ENCODE data around the gene ST3GAL3.

The ST3GAL3 gene

DNA sequence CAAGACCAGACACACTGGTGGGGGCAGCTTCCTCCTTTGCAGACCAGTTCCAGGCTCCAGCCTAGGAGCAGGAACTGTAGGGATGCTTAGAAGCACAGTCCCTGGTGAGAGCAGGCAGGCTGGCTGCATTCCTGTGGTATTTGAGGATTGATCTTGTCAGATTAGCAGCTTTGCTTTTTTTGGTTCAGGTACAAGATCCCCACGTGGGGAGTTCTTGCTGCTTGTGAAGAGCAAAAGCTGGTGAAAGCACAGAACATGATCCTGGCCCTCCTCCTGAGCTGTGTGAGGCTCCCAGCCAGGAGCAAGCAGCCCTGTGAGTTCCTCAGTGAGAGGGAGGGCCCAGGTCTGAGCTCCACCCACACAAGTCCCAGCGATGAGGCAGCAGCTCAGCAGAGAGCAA is 151.0 kb downstream of the ST3GAL3 start:
- Histone ChIP-seq H3K4me3 (ENCODE audit: insufficient read length, low read depth) (no peak overlapping the region), H3K27me3 (ENCODE audit: insufficient read depth, insufficient read length) (no peaks in the 10 kb centered on the region), H3K4me1 (ENCODE audit: insufficient read depth, insufficient read length) (peaks cover 9% of the 10 kb centered on the region), H3K36me3 (ENCODE audit: insufficient read depth, insufficient read length, low read length) (peaks cover 4% of the 10 kb centered on the region), H3K9me3 (ENCODE audit: insufficient read depth, low read length) (no peaks in the 10 kb centered on the region), H3K9ac (ENCODE audit: insufficient read length, low read depth) (peak overlapping the region; percentile 34)
- peak; percentile 67 for DNase-seq (ENCODE audit: low read depth, low spot score)
- TF ChIP-seq YY1 (IDR thresholded peaks at IDR 0.05; ENCODE audit: insufficient read depth, insufficient read length) = no peak
- no peak for TF ChIP-seq SUZ12 (IDR thresholded peaks at IDR 0.05; ENCODE audit: extremely low read depth, insufficient read depth, insufficient read length)

DNA sequence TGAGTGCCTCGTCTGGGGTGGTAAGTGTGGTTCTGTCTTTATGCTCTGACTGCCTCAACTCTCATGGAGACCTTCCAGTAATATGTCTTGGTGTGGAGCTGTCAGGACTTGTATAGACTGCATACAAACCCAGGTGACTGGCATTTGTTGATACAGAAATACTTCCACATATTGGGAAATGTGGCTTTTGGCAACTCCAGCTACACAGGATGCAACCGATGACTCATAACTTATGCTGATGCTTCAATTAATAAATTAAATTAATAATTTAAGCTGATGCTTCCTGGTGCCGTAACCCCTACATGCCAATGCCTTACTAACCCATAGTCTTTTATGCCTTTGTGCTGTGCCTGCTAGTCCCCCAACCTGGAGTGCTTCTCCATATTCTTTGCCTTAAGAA is 154.0 kb downstream of the ST3GAL3 start:
- no peaks in the 10 kb centered on the region for H3K27me3 ChIP-seq (ENCODE audit: insufficient read depth, insufficient read length)
- H3K9ac ChIP-seq (ENCODE audit: insufficient read length, low read depth) = no peak overlapping the region
- DNase-seq (ENCODE audit: low read depth, low spot score) = no peak
- TF ChIP-seq YY1 (IDR thresholded peaks at IDR 0.05; ENCODE audit: insufficient read depth, insufficient read length) = no peak
- no peak for TF ChIP-seq SUZ12 (IDR thresholded peaks at IDR 0.05; ENCODE audit: extremely low read depth, insufficient read depth, insufficient read length)
- TF ChIP-seq ZNF274 (IDR thresholded peaks at IDR 0.05; ENCODE audit: low read depth, low read length) = no peak
- H3K4me1 ChIP-seq (ENCODE audit: insufficient read depth, insufficient read length) = peaks cover 9% of the 10 kb centered on the region
- peaks cover 4% of the 10 kb centered on the region for H3K36me3 ChIP-seq (ENCODE audit: insufficient read depth, insufficient read length, low read length)
- H3K4me3 ChIP-seq (ENCODE audit: insufficient read length, low read depth) = no peak overlapping the region
- H3K9me3 ChIP-seq (ENCODE audit: insufficient read depth, low read length) = no peaks in the 10 kb centered on the region

GRCh38 chr1:43861988-43862735 is 154.8 kb downstream of the ST3GAL3 start:
- peaks cover 4% of the 10 kb centered on the region for H3K36me3 ChIP-seq (ENCODE audit: insufficient read depth, insufficient read length, low read length)
- no peak for DNase-seq (ENCODE audit: low read depth, low spot score)
- H3K4me1 ChIP-seq (ENCODE audit: insufficient read depth, insufficient read length) = peaks cover 9% of the 10 kb centered on the region
- TF ChIP-seq ZNF274 (IDR thresholded peaks at IDR 0.05; ENCODE audit: low read depth, low read length) = no peak
- no peak for TF ChIP-seq YY1 (IDR thresholded peaks at IDR 0.05; ENCODE audit: insufficient read depth, insufficient read length)
- TF ChIP-seq SUZ12 (IDR thresholded peaks at IDR 0.05; ENCODE audit: extremely low read depth, insufficient read depth, insufficient read length) = no peak
- H3K4me3 ChIP-seq (ENCODE audit: insufficient read length, low read depth) = no peak overlapping the region
- no peak overlapping the region for H3K9ac ChIP-seq (ENCODE audit: insufficient read length, low read depth)
- H3K9me3 ChIP-seq (ENCODE audit: insufficient read depth, low read length) = no peaks in the 10 kb centered on the region
- no peaks in the 10 kb centered on the region for H3K27me3 ChIP-seq (ENCODE audit: insufficient read depth, insufficient read length)

- peaks cover 4% of the 10 kb centered on the region for H3K36me3 ChIP-seq (ENCODE audit: insufficient read depth, insufficient read length, low read length)
- no peaks in the 10 kb centered on the region for H3K27me3 ChIP-seq (ENCODE audit: insufficient read depth, insufficient read length)
- H3K9me3 ChIP-seq (ENCODE audit: insufficient read depth, low read length) = no peaks in the 10 kb centered on the region
- H3K4me3 ChIP-seq (ENCODE audit: insufficient read length, low read depth) = no peak overlapping the region
- TF ChIP-seq ZNF274 (IDR thresholded peaks at IDR 0.05; ENCODE audit: low read depth, low read length) (no peak), YY1 (IDR thresholded peaks at IDR 0.05; ENCODE audit: insufficient read depth, insufficient read length) (no peak), SUZ12 (IDR thresholded peaks at IDR 0.05; ENCODE audit: extremely low read depth, insufficient read depth, insufficient read length) (no peak)
- H3K4me1 ChIP-seq (ENCODE audit: insufficient read depth, insufficient read length) = no peaks in the 10 kb centered on the region
- no peak for DNase-seq (ENCODE audit: low read depth, low spot score)
- no peak overlapping the region for H3K9ac ChIP-seq (ENCODE audit: insufficient read length, low read depth)
These were observed 157.0 kb downstream of the ST3GAL3 start for GRCh38 chr1:43864111-43865045.

DNA sequence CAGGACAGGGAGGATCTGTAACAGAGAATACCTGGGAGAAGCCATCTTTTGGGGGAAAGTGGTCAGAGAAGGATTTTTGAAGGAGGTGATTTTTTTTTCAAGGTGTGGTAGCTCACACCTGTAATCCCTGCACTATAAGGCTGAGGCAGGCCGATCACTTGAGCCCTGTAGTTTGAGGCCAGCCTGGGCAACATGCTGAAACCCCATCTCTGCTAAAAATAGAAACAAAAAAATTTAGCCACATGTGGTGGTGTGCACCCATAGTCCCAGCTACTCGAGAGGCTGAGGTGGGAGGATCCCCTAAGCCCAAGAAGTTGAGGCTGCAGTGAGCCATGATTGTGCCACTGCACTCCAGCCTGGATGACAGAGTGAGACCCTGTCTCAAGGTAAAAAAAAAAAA is 158.9 kb downstream of the ST3GAL3 start:
- no peaks in the 10 kb centered on the region for H3K36me3 ChIP-seq (ENCODE audit: insufficient read depth, insufficient read length, low read length)
- no peaks in the 10 kb centered on the region for H3K4me1 ChIP-seq (ENCODE audit: insufficient read depth, insufficient read length)
- DNase-seq (ENCODE audit: low read depth, low spot score) = no peak
- TF ChIP-seq SUZ12 (IDR thresholded peaks at IDR 0.05; ENCODE audit: extremely low read depth, insufficient read depth, insufficient read length) (no peak), YY1 (IDR thresholded peaks at IDR 0.05; ENCODE audit: insufficient read depth, insufficient read length) (no peak), ZNF274 (IDR thresholded peaks at IDR 0.05; ENCODE audit: low read depth, low read length) (no peak)
- H3K27me3 ChIP-seq (ENCODE audit: insufficient read depth, insufficient read length) = no peaks in the 10 kb centered on the region
- H3K9ac ChIP-seq (ENCODE audit: insufficient read length, low read depth) = no peak overlapping the region
- H3K9me3 ChIP-seq (ENCODE audit: insufficient read depth, low read length) = no peaks in the 10 kb centered on the region
- no peak overlapping the region for H3K4me3 ChIP-seq (ENCODE audit: insufficient read length, low read depth)

GRCh38 chr1:43867976-43868740 is 160.8 kb downstream of the ST3GAL3 start:
- H3K4me1 ChIP-seq (ENCODE audit: insufficient read depth, insufficient read length) = no peaks in the 10 kb centered on the region
- H3K27me3 ChIP-seq (ENCODE audit: insufficient read depth, insufficient read length) = no peaks in the 10 kb centered on the region
- H3K9me3 ChIP-seq (ENCODE audit: insufficient read depth, low read length) = no peaks in the 10 kb centered on the region
- H3K4me3 ChIP-seq (ENCODE audit: insufficient read length, low read depth) = no peak overlapping the region
- DNase-seq (ENCODE audit: low read depth, low spot score) = no peak
- no peak overlapping the region for H3K9ac ChIP-seq (ENCODE audit: insufficient read length, low read depth)
- TF ChIP-seq SUZ12 (IDR thresholded peaks at IDR 0.05; ENCODE audit: extremely low read depth, insufficient read depth, insufficient read length) (no peak), YY1 (IDR thresholded peaks at IDR 0.05; ENCODE audit: insufficient read depth, insufficient read length) (no peak), ZNF274 (IDR thresholded peaks at IDR 0.05; ENCODE audit: low read depth, low read length) (no peak)
- no peaks in the 10 kb centered on the region for H3K36me3 ChIP-seq (ENCODE audit: insufficient read depth, insufficient read length, low read length)

Data from NT2/D1 (cell line).